Panc1 (cell line): ENCODE measurements around the gene UGT1A10.

Source experiments
- CTCF ChIP-seq: fragments of 450-650 bp; IDR thresholded peaks from 2 replicates; pipeline ENCODE4 v1.5.1; 2017; ENCODE audit warnings: mild to moderate bottlenecking
- REST ChIP-seq, 2 experiments: IDR thresholded peaks; 2 replicates each; pipeline ENCODE4 v1.6.1; 2011 to 2012; ENCODE audit warnings: low read depth in 2 of 2, control low read depth in 1 of 2, low read length in 1 of 2, mild to moderate bottlenecking in 1 of 2, moderate library complexity in 1 of 2; ENCODE audit not compliant: insufficient read depth in 1 of 2

GRCh38 chr2:233676046-233676445 lies 39.8 kb downstream of the UGT1A10 start:
- TF ChIP-seq CTCF (no peak), REST (IDR thresholded peaks at IDR 0.05; ENCODE audit: insufficient read depth in 1 of 2, low read depth in 2 of 2, low read length in 1 of 2) (no peak)
